Fibroblast of skin of right biceps (primary cell): Measurements from ENCODE around the gene CHRM3.
A peak's percentile ranks its signal among the peaks of the same experiment; 100 is the strongest.
"Not testable (repeated sequence)": the region's sequence is repeated elsewhere in the genome, so short reads cannot be mapped to it uniquely, and the experiment has no call there.

Source experiments
- DNase-seq: peaks from one replicate; pipeline ENCODE4 v3.0.0-alpha.2; 2013

Gene CHRM3

DNA sequence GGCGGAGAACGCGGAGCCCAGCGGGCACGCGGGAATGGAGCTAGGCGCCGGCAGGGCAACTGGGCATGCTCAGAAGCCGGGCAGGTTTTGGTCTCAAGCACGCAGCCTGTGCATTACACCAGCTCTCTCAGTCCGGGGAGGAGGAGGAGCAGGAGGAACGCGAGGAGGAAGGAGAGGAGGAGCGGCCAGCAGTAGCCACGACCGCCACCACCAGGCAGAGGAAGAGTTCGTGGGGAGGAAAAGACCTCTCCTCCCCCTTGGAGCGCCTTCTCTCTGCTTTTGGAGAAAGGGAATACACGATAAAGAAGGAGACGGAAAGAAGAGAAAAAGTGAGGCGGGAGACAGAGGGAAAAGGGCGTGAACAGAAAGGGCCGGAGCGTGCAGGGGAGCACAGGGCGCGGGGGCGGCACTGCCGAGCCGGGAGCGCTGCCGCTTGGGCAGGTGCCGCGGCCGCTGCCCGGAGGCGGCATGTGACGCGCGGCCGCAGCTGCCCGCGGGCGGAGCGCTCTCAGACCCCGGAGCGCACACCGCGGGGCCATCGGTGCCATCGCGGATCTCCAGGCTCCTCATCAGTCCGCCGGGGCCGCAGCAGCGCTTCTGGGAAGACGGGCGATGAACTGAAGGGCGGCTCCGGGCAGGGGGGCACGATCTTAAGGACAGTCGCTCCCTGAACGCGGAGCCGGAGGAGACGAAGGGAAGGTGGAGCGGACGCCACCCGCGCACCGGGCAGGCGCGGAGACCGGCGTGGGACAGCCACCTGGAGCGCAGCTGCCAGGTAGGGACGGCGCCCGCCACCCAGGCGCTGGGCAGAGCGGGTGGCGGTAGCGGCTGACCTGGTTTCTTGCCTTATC is at the start of gene CHRM3:
CHRM3 (plus strand) TSS at position 116 of the 851 bp plus-strand sequence. CDS start 520,884 bp downstream, outside the sequence.
- DNase-seq = peak; percentile 55

DNA sequence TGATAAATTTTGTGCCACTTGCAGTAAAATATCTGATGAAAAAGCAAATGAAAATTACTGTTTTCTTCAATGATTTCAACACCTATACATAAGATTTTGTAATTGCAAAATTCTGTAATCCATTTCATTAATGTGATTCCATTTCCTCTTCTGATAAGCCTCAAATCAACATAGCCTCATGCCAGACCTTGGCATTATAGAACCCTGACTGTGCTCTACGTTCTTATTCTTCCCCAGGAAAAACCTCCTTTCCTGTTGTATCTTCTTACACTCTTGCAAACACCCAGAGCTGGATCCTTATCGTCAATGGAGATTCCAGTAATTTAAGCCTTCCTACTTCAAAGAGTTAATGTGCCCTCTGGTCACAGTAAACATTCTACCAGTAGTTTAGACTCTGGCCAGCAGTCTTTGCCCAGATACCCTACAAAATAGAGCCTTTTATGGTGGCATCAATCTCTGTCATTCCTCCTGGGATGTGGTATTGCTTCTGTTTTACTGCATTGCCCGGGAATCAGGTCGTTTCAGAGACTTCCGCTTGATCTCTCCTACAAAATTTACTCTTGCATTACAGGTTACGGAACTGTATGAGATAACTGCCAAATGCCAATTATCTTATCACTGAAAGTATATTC is 48.5 kb upstream of the CHRM3 start:
- no peak for DNase-seq

DNA sequence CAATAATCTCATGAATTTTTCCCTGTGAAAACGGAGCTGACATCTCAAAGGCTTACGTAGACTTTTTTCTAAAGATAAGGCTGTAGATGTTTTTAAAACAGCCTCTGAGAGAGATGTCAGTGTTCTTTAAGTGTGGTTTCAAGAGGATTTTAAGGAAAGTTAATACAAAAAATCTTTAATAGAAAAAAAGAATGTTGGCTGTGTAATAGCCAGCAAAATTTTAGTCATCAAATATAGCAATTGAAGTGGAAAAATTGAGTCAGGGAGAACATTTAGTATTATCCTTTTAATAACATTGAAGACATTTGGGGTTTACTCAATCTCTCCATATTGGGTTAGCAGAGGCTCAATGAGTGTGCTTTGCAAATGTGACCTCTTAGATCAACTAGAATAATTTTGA is 38.6 kb upstream of the CHRM3 start:
- no peak for DNase-seq

DNA sequence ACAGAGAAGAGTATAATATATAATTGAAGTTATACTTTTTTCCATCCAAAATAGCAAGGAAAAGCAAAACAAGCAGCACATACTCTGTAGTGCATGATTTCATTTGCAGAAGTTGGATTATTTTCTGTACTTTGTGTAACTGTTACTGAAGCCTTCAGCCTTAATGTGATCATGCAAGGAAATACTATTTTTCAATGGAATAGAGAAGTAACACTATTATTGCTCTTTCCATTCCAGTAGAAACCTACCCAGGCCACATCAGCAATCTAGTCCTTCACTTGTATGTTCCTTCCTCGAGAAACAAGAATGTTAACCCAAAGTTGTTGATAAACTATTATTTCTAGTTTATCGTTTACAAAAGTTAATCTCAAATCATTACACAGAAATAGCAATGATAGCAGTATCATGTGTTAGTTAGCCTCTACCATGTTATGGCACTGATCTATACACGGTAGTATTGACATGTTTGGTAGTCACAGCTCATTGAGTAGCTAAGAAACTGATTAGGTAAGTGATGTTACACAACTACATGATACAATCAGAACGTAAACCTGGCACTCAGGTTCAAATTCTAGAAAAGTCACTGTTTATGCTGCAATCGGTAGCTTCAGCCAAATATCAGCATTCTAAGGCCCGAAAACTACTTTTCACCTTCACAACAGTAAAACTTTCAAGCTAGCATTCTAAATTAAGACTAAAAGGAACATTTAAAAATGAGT is 37.6 kb upstream of the CHRM3 start:
- DNase-seq = no peak

DNA sequence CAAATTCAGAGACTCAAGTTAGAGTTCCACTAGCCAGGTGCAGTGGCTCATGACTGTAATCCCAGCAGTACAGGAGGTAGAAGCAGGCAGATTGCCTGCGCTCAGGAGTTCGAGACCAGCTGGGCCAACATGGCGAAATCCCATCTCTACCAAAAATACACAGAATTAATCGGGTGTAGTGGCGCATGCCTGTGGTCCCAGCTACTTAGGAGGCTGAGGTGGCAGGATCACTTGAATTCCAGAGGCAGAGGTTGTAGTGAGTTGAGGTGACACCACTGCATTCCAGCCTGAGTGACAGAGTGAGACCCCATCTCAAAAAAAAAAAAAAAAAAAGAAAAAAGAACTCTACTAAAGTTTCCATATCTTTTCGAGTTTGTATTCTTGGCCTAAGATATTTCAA is 36.7 kb upstream of the CHRM3 start:
- no peak for DNase-seq

DNA sequence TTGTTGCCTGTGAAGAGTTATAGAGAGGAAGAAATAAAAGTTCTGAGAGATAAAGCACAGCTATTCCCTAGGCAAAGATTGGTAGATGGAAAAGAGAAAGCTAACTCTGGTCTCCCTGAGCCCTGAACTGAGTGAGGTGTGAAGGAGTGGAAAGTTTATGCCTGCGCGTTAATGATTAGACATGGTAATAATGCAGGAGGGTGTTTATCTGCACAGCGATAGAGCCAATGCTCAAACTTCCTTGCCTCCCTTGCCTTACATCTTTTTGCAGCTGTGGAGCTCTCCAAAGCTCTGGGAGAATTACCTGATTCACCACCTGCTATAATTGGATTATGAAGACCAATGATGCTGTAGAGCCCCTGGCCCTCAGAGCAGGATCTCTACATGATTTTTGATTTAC is 32.8 kb upstream of the CHRM3 start:
- no peak for DNase-seq

DNA sequence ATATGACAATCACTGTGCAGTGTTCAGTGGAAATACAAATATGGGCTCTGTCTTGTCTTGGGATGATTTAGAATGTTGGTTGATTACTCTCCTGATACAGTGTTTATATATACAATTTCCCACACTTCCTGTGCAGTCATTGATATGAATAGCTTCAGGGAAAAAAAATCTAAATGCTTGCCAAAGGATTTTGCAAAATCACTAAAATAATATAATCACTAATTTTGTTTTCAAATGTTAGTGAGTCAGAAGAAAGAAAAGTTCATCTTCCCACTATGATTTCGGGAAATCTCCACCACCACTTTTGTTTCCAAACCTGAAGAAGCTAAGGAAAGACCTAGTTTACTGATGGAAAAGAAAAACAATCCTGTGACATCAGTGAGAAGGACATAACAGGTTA is 32.1 kb upstream of the CHRM3 start:
- DNase-seq = peak; percentile 64

DNA sequence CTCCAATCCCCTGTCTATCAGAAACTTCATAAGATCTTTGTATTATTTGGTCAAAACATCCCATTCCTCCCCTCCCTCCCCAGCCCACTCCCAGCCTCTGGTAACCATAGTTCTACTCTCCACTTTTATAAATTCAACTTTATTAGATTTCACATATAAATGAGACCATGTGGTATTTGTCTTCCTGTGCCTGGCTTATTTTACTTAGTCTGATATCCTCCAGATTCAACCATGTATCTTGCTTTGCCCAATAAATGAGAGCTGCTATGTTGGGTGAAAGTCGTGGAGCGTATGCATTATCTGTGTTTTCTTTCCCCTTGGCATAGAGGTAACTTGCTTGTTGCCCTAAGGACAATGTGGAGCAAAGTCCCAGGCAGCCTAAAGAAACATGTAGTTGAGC is 28.5 kb upstream of the CHRM3 start:
- DNase-seq = no peak

DNA sequence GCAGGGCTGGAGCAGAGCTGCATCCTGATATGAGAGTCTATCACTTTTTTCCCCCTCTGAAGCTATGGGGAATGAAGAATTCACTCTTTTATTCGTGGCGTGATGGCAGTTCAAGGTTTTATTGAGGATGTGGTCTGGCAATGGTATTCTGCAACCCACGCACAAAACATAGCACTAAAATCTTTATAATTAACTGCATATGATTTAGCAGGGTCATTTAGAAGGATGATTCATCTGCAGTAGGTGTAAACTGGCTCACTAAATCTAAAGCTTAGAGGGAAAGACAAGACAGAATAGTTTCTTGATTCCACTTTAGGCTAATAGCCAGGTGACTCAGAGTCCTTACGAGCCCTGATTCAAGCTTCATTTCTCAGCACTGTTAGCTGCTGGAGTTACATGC is 25.0 kb upstream of the CHRM3 start:
- peak; percentile 99 for DNase-seq

DNA sequence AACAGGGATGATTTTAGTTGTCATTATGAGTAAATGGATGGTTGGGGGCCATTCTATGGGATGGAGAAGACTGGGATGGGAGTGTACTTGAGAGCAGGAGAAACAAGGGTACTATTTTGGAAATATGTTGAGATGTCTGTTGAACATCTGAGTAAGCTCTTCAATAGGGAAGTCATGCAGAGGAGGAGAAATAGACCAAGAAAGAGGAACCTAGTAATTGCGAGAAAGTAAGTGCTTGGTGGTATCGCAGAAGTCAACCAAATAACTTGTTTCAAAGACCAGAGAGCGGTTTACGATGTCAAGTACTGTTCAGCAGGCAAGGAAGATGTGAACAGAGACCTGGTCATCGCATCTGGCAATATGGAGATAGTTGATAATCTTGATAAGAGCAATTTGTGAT is 22.4 kb upstream of the CHRM3 start:
- DNase-seq = no peak

DNA sequence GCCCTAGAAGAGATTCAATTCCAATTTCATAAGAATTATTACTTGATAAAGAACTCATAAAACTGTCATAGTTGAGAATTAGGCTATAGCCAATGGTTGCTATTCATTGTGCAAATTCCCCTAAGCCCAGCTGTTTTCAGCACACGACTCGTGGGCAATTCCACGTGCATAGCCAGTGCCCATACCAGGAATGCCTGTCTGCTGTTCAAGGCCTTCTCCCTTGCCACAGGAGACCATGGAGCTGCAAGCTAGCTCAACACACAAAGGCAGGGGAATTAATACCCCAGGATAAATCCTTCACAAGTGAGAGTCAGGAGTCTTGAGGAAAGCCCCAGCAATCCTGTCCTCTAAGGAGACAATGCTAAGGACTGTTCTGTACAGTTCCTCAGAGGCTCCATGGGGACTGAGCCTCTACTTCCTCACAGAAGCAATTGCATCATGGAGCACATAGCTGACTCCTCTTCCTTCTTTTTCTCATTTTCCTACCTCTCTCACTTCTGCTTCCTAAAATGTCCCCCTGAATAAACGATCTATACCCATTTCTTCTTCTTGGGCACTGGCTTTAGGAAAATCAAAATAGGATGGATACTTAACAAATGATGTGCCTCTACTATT is 19.1 kb upstream of the CHRM3 start:
- DNase-seq = no peak

DNA sequence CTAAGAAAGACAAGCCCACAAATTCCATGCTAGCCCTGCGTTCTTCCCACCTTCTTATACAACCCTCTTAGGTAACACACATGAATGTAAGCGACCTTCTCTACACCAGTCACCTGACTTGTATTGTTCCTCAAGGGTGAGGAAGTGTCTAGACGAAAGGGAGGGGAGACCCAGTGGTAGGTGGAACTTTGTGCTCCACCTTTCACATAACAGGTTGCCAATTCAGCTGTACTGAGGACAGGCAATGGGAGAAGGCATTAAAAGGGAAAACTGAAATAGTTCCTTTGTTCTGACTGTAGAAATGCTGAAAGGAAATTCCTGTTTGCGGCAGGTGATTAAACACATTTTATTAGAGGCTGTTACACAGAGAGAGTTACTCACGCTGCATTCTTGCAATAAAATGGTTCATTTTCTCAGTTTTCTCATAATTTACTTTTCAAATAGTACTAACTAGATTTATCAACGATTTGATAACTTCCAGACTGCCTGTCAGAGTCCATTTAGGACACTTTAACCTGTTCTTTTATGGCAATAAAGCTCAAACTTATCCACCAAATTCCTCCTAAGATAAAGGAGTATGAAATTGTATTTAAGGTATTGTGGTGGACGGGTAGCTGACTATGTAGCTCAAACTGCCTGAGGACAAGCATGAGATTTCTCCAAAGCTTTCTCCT is 17.8 kb upstream of the CHRM3 start:
- DNase-seq = no peak

DNA sequence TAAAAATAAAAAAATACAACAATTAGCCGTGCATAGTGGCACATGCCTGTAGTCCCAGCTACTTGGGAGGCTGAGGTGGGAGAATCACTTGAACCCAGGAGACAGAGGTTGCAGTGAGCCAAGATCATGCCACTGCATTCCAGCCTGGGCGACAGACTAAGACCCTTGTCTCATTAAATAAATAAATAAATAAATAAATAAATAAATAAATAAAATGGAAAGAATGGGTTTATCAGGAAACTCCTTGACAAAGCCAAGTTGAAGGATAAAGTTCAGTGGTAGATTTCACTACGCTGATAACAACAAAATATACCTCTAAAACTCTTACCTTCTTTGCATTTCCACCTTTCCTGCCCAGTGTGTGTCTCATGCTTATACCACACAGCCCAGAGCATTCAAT is 15.5 kb upstream of the CHRM3 start:
- DNase-seq = not testable (repeated sequence)

DNA sequence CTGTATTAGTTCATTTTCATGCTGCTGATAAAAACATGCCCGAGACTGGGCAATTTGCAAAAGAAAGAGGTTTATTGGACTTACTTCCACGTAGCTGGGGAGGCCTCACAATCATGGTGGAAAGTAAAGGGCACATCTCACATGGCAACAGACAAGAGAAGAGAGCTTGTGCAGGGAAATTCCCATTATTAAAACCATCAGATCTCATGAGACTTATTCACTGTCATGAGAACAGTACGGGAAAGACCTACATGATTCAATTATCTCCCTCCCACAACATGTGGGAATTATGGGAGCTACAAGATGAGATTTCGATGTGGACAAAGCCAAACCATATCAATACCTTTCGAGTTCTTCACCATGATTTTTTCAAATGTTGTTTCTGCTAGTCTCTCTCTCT is 3.7 kb upstream of the CHRM3 start:
- no peak for DNase-seq

DNA sequence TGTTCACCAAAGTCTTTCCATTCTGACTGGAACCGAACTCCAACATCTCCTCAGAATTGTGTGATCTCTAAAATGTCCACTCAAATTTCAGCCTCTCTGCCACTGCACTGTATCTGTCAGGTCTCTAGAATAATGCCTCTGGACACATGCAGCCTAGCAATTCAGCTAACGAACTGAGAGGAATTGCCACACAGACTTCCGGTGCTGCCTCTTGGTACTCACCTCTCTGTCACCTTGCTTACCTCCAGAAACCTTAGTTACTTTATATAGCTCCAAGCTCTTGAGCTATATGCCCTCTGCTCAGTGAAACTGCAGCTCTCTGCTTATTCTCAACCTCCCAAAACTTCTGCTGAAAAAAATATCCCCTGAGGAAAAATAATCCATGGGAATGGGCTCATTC is 2.7 kb upstream of the CHRM3 start:
- DNase-seq = no peak

DNA sequence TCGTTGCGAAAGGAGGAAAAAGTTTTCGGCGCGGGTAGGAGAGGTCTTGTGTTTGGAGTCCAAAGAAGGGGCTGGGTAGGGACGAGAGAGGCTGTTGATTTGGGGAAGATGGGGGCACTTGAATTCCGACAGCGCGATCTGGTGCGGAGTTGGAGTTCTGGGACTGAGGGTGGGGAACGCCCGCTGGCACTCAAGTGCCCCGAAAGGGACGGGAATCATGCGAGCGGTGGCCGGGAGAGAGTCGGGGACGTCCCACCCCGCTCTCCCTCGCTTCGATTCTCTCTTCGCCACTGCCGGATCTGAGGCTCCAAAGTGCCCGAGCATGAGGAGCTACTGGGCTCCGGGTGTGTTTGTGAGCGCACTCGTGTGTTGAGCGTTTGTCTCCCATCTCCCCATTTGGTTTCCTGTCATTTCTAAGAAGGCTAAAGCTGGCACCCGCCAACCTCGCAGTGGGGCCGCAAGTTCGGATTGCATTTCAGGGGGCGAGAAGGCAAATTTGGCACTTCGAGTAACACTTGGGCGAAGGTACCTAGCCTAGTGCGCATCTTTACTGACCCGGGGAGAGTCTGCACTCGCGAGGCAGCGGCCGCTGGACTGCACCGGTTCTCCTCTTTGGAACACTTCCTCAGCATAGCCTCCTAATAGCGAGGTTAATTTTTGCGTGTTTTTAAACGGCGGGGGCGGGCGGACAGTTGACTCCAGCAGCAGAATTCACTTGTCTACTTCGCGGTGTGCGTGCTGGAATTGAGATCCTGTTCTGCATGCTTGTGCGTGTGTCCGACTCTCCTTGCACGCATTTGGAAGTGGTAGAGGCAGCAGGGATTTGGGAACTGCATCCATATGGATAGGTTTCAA is 1.2 kb downstream of the CHRM3 start:
- DNase-seq = no peak

DNA sequence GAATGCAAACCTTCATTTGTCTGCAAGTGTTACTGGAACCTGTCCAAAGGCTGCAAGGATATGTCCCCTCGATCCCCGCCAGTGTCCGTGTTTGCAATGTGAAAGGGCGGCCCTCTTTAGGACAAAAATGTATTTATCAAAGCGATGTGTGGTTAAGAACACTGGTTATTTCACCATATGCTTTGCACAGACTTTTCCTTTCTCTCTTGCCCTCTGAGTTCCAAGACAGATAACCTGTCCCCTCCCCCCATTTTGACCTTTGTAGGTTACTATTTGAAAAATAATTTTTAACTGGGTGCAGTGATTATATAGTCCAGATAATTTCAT is 1.8 kb downstream of the CHRM3 start:
- DNase-seq = no peak

DNA sequence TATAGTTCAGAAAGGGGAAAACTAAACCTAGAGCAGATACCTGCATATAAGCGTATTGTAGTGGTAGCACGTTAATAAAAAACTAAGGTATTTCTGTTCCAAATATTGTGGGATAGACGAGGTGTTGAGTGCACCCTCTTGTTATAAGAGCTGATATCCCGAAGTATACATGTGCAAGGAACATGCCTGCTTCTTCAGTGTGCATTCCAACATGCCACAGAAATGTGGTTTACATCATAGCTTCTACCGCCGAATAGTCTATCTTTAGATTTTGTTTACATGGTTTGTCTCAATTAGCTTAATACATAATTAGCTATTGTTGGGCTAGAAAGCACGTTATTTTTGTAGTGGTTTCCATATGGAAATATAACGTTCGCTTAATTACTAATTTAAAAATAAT is 2.2 kb downstream of the CHRM3 start:
- DNase-seq = peak; percentile 35

DNA sequence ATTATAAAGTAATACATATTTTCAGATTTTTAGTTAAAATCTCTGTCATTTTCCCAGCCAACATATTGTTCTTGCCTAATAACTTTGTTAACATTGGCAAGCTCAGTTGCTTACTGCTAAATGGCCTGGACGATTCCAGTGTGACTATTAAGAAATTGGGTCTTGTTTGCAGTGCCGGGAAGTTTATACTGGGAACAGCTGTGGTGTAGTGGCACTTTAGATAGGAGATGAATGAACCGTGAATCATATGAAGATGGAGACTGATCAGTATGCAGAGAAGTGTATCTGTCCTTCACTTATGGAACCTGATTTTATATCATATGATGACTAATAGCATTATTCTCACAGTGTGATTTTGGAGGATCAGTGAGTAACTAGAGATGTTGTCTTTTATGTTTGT is 3.3 kb downstream of the CHRM3 start:
- peak; percentile 20 for DNase-seq

DNA sequence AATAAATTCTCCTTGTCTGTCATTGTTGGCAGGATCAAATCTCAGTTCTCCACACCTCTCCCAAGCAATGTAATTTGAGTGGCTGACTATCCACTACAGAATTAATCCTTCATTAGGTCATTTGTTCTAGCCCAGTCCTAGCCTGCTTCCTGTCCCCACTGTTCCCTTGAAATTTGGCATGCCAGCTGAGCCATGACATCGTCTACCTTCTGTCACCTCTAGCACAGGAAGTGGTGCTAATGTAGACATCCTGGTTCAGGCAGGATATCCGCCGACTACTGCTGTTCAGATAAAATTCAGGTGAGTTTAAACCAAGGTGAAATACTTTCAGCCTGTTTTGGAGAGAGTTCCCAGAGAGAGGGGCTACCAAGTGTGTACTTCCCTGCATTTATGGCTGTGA is 5.9 kb downstream of the CHRM3 start:
- DNase-seq = no peak

DNA sequence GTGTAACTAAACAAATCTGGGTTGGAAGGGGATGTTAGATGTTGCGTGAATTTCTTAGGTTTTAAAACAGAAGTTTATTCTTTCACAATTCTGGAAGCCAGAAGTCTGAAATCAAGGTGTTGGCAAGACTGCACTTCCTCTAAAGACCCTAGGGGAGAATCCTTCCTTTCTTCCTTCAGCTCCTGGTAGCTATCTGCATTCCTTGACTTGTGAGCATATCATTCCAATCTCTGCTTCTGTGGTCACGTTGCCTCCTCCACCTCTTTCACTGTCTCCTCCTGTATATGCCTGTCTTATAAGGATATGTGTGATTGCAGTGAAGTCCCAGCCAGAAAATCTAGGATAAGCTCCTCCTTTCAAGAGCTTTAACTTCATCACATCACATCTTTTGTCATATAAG is 7.7 kb downstream of the CHRM3 start:
- no peak for DNase-seq

DNA sequence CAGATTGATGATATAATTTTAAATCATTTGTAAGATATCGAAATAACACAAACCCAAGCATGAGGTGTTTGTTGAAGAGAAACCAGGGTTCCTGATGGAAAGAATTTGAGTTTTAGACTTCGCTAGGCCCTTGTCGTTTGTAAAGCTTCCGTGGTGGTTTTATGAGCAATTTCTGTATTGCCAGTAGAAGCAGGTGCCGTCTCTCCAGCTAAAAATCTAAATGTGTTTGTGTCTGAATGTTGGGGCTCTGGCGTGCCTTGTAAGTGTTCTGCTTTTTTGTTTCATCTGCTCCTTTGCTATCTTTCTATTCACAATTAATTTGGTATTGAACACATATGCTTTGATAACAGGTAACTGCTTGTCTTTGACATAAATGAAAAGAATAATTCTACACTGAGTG is 27.5 kb downstream of the CHRM3 start:
- no peak for DNase-seq
